Thyroid gland (tissue), 4 donors: ENCODE data around the gene SLC12A3. TPM values are rescaled to one million over a fixed set of nuclear protein-coding genes. Genes with fewer than 3 reads are reported as not detected.
A peak's percentile ranks its signal among the peaks of the same experiment; 100 is the strongest.

Experiments used
- DNase-seq, 2 donors: peaks; one replicate each; pipeline ENCODE4 v3.0.0-alpha.2; 2019
- H3K27ac ChIP-seq, 3 donors: fragments of 200-600 bp; sonication (generic); 1 replicate in 2 of 3; 2 replicates in 1 of 3; pipeline ENCODE4 v1.5.1; 2016 to 2019; ENCODE audit warnings: mild to moderate bottlenecking in 1 of 3, moderate library complexity in 1 of 3
- H3K27me3 ChIP-seq: fragments of 200-600 bp; sonication (generic); one replicate; pipeline ENCODE4 v1.5.1; 2019
- H3K36me3 ChIP-seq, 2 donors: fragments of 200-600 bp; sonication (generic); one replicate each; pipeline ENCODE4 v1.5.1; 2016 to 2019
- H3K4me1 ChIP-seq, 2 donors: fragments of 200-600 bp; sonication (generic); one replicate each; pipeline ENCODE4 v1.5.1; 2017 to 2019
- H3K4me3 ChIP-seq, 3 donors: fragments of 200-600 bp; sonication (generic); replicated peaks in 1 of 3; 1 replicate in 2 of 3; 2 replicates in 1 of 3; pipeline ENCODE4 v1.5.1; 2016; ENCODE audit warnings: mild to moderate bottlenecking in 1 of 3
- H3K9me3 ChIP-seq: fragments of 200-600 bp; sonication (generic); one replicate; pipeline ENCODE4 v1.5.1; 2017
- CTCF ChIP-seq, 6 experiments: fragments of 200-600 bp in 3 of 6; fragments of 450-650 bp in 3 of 6; sonication (generic) in 3 of 6; IDR thresholded peaks; one replicate each; pipeline ENCODE4 v1.5.1; 2016 to 2019; ENCODE audit warnings: antibody characterized with exemption in 6 of 6, mild to moderate bottlenecking in 2 of 6, inconsistent platforms in 1 of 6, moderate library complexity in 1 of 6
- POLR2A ChIP-seq, 2 donors: fragments of 450-650 bp; IDR thresholded peaks; one replicate each; pipeline ENCODE4 v1.6.1; 2017; ENCODE audit warnings: antibody characterized with exemption in 2 of 2, mild to moderate bottlenecking in 2 of 2, moderate library complexity in 1 of 2
- WGBS, 2 donors: methylation state at CpG; one replicate each; pipeline ENCODE4 v1.1.5; 2017; 5-methylcytosine and 5-hydroxymethylcytosine counted together
- intact Hi-C: fragments of 100-400 bp; cut with DNase I; formaldehyde crosslinking; loops from one replicate; pipeline ENCODE4 v1.15.1; 2023
- total RNA-seq, 4 donors: library from RNA; depleted of rRNA; stranded (reverse); fragments of >200 nt; gene quantifications; one replicate each; pipeline ENCODE4 v1.2.3, GENCODE V29; 2016

Gene SLC12A3
- total RNA-seq, 4 donors from 2014 or later, result not detected

- intact Hi-C loops, result no loop called here
- Histone ChIP-seq H3K4me1 (peaks cover 8 to 17% of the 10 kb centered on the region in 2 donors), H3K27ac (no peak overlapping the region), H3K27me3 (no peaks in the 10 kb centered on the region), H3K36me3 (peaks cover 29 to 39% of the 10 kb centered on the region in 2 donors), H3K9me3 (no peaks in the 10 kb centered on the region), H3K4me3 (no peak overlapping the region)
- WGBS, 2 donors, result 91% methylated on average over 9 of the region's 9 CpGs
- no peak for DNase-seq
- TF ChIP-seq POLR2A (IDR thresholded peaks at IDR 0.05), result no peak
- TF ChIP-seq CTCF (IDR thresholded peaks at IDR 0.05), result no peak
Measured at GRCh38 chr16:56838622-56839337, 26.2 kb upstream of the SLC12A3 start.

GRCh38 chr16:56841233-56841632 lies 23.8 kb upstream of the SLC12A3 start:
- WGBS, 2 donors, result 73 to 93% methylated on average over 2 of the region's 2 CpGs
- no peak for TF ChIP-seq CTCF (IDR thresholded peaks at IDR 0.05)
- TF ChIP-seq POLR2A (IDR thresholded peaks at IDR 0.05), result no peak
- H3K4me1 ChIP-seq, result peaks cover 6 to 8% of the 10 kb centered on the region in 2 donors
- no peak overlapping the region for H3K27ac ChIP-seq
- peaks cover 33 to 34% of the 10 kb centered on the region in 2 donors for H3K36me3 ChIP-seq
- intact Hi-C loops, result no loop called here
- H3K27me3 ChIP-seq, result no peaks in the 10 kb centered on the region
- no peaks in the 10 kb centered on the region for H3K9me3 ChIP-seq
- no peak for DNase-seq
- H3K4me3 ChIP-seq, result no peak overlapping the region

- TF ChIP-seq CTCF (IDR thresholded peaks at IDR 0.05), result no peak
- TF ChIP-seq POLR2A (IDR thresholded peaks at IDR 0.05), result no peak
- peaks cover 4% of the 10 kb centered on the region in 2 donors for H3K4me1 ChIP-seq
- peaks cover 33 to 34% of the 10 kb centered on the region in 2 donors for H3K36me3 ChIP-seq
- H3K27ac ChIP-seq, result no peak overlapping the region
- H3K27me3 ChIP-seq, result no peaks in the 10 kb centered on the region
- DNase-seq, result peak; percentile 27 to 32
- no peaks in the 10 kb centered on the region for H3K9me3 ChIP-seq
- WGBS, 2 donors, result 84 to 91% methylated on average over 10 of the region's 10 CpGs
- H3K4me3 ChIP-seq, result no peak overlapping the region
- intact Hi-C loops, result no loop called here
Measured at GRCh38 chr16:56841659-56842058, 23.3 kb upstream of the SLC12A3 start.

GRCh38 chr16:56842133-56842532 lies 22.9 kb upstream of the SLC12A3 start:
- Histone ChIP-seq H3K4me3 (no peak overlapping the region), H3K27ac (no peak overlapping the region), H3K4me1 (peaks cover 3 to 6% of the 10 kb centered on the region in 2 donors), H3K36me3 (peaks cover 33 to 34% of the 10 kb centered on the region in 2 donors), H3K9me3 (no peaks in the 10 kb centered on the region), H3K27me3 (no peaks in the 10 kb centered on the region)
- intact Hi-C loops, result no loop called here
- TF ChIP-seq POLR2A (IDR thresholded peaks at IDR 0.05) (no peak), CTCF (IDR thresholded peaks at IDR 0.05) (no peak)
- no peak for DNase-seq

GRCh38 chr16:56844056-56844455 lies 21.0 kb upstream of the SLC12A3 start:
- TF ChIP-seq CTCF (IDR thresholded peaks at IDR 0.05), result no peak
- no peak for TF ChIP-seq POLR2A (IDR thresholded peaks at IDR 0.05)
- Histone ChIP-seq H3K4me3 (no peak overlapping the region), H3K27me3 (no peaks in the 10 kb centered on the region), H3K36me3 (peaks cover 20 to 33% of the 10 kb centered on the region in 2 donors), H3K4me1 (peaks cover 23 to 24% of the 10 kb centered on the region in 2 donors), H3K27ac (no peak overlapping the region), H3K9me3 (no peaks in the 10 kb centered on the region)
- intact Hi-C loops, result no loop called here
- WGBS, 2 donors, result 94 to 97% methylated on average over 6 of the region's 6 CpGs
- no peak for DNase-seq
